WTC11 (cell line): Measurements from ENCODE around the gene PIP4K2C. TPM values are rescaled to one million over a fixed set of nuclear protein-coding genes. Genes with fewer than 3 reads are reported as not detected.

Experiments
- ATAC-seq: fragments of 200-7000 bp; cut with Tn5 transposase; 2 replicates; pipeline ENCODE4 v1.10.0; 2021; ENCODE audit warnings: mild to moderate bottlenecking, moderate library complexity
- CTCF ChIA-PET: fragments of 300-600 bp; sonication (Branson Sonifier 250); formaldehyde crosslinking; loops from one replicate; lab custom pipeline; 2021; ENCODE audit warnings: antibody characterized with exemption; lab: Charles Lee
- POLR2A ChIA-PET: fragments of 350-600 bp; sonication (Branson Sonifier 250); formaldehyde crosslinking; loops from one replicate; lab custom pipeline; 2021; ENCODE audit warnings: antibody characterized with exemption; lab: Charles Lee
- DNase-seq: peaks from one replicate; pipeline ENCODE4 v3.0.0; 2021; ENCODE audit warnings: low spot score
- H3K27ac Mint-ChIP-seq: 2 replicates; pipeline ENCODE4 v1.8.0; 2021; ENCODE audit warnings: mixed read lengths
- H3K27me3 Mint-ChIP-seq: 2 replicates; pipeline ENCODE4 v1.8.0; 2021; ENCODE audit warnings: low read depth, mild to moderate bottlenecking, moderate library complexity, mixed read lengths
- H3K36me3 Mint-ChIP-seq: 2 replicates; pipeline ENCODE4 v1.8.0; 2021; ENCODE audit warnings: mixed read lengths
- H3K4me1 Mint-ChIP-seq: 2 replicates; pipeline ENCODE4 v1.8.0; 2022; ENCODE audit warnings: mixed read lengths
- H3K4me3 Mint-ChIP-seq: 2 replicates; pipeline ENCODE4 v1.8.0; 2021; ENCODE audit warnings: mild to moderate bottlenecking, moderate library complexity, mixed read lengths
- H3K9me3 Mint-ChIP-seq: 2 replicates; pipeline ENCODE4 v1.8.0; 2021; ENCODE audit warnings: mixed read lengths
- JUN ChIP-seq: sonication (generic); formaldehyde crosslinking; IDR thresholded peaks from 2 replicates; pipeline ENCODE4 v1.8.0; 2023; ENCODE audit warnings: mild to moderate bottlenecking, missing genetic modification reagents
- NFATC4 ChIP-seq: fragments of 250-450 bp; sonication (Bioruptor Pico); IDR thresholded peaks from 2 replicates; pipeline ENCODE4 v1.9.0; 2021; ENCODE audit warnings: mild to moderate bottlenecking
- NFE2L1 ChIP-seq: sonication (generic); formaldehyde crosslinking; IDR thresholded peaks from 2 replicates; pipeline ENCODE4 v1.8.1; 2023; ENCODE audit warnings: missing genetic modification reagents
- NR1H2 ChIP-seq: sonication (generic); formaldehyde crosslinking; IDR thresholded peaks from 2 replicates; pipeline ENCODE4 v1.9.0; 2021; ENCODE audit warnings: mild to moderate bottlenecking, moderate library complexity, missing genetic modification reagents
- NR2C2 ChIP-seq: sonication (generic); formaldehyde crosslinking; IDR thresholded peaks from 2 replicates; pipeline ENCODE4 v1.8.0; 2022; ENCODE audit warnings: mild to moderate bottlenecking, missing genetic modification reagents
- RORB ChIP-seq: fragments of 250-450 bp; sonication (Bioruptor Pico); IDR thresholded peaks from 2 replicates; pipeline ENCODE4 v1.9.0; 2021; ENCODE audit warnings: mild to moderate bottlenecking
- SMAD3 ChIP-seq: sonication (generic); formaldehyde crosslinking; IDR thresholded peaks from 2 replicates; pipeline ENCODE4 v1.8.0; 2022; ENCODE audit warnings: missing genetic modification reagents, mild to moderate bottlenecking, borderline replicate concordance
- ZBTB21 ChIP-seq: sonication (generic); formaldehyde crosslinking; IDR thresholded peaks from 2 replicates; pipeline ENCODE4 v1.8.1; 2023; ENCODE audit warnings: mild to moderate bottlenecking, missing genetic modification reagents, borderline replicate concordance
- ZNF121 ChIP-seq: sonication (generic); formaldehyde crosslinking; IDR thresholded peaks from 2 replicates; pipeline ENCODE4 v1.8.0; 2023; ENCODE audit warnings: missing genetic modification reagents
- ZNF138 ChIP-seq: sonication (generic); formaldehyde crosslinking; conservative IDR thresholded peaks from 2 replicates; pipeline ENCODE4 v1.8.1; 2022; ENCODE audit warnings: mild to moderate bottlenecking, moderate library complexity, missing genetic modification reagents
- ZNF671 ChIP-seq: fragments of 250-450 bp; sonication (Bioruptor Pico); IDR thresholded peaks from 2 replicates; pipeline ENCODE4 v1.8.0; 2021; ENCODE audit warnings: mild to moderate bottlenecking
- total RNA-seq: library from RNA; stranded (reverse); gene quantifications from 3 replicates; pipeline ENCODE4 v1.2.3, GENCODE V29; 2021
- TF ChIP-seq, protein P1 (sequence below): sonication (generic); formaldehyde crosslinking; IDR thresholded peaks from 2 replicates; pipeline ENCODE4 v1.8.1; 2023; ENCODE audit warnings: mild to moderate bottlenecking, missing genetic modification reagents
- TF ChIP-seq, protein P2 (sequence below): sonication (generic); formaldehyde crosslinking; IDR thresholded peaks from 2 replicates; pipeline ENCODE4 v1.8.1; 2022; ENCODE audit warnings: low read depth, mild to moderate bottlenecking, moderate library complexity, missing genetic modification reagents, borderline replicate concordance
- TF ChIP-seq, protein P3 (sequence below): sonication (generic); formaldehyde crosslinking; IDR thresholded peaks from 2 replicates; pipeline ENCODE4 v1.8.1; 2023; ENCODE audit warnings: mild to moderate bottlenecking, moderate library complexity, missing genetic modification reagents
- TF ChIP-seq, protein P4 (sequence below): sonication (generic); formaldehyde crosslinking; IDR thresholded peaks from 2 replicates; pipeline ENCODE4 v1.8.1; 2023; ENCODE audit warnings: mild to moderate bottlenecking, missing genetic modification reagents, borderline replicate concordance
- TF ChIP-seq, protein P5 (sequence below): sonication (generic); formaldehyde crosslinking; IDR thresholded peaks from 2 replicates; pipeline ENCODE4 v1.8.1; 2023; ENCODE audit warnings: mild to moderate bottlenecking, missing genetic modification reagents, moderate library complexity
- TF ChIP-seq, protein P6 (sequence below): fragments of 200-600 bp; IDR thresholded peaks from 2 replicates; pipeline ENCODE4 v1.8.0; 2022; ENCODE audit warnings: antibody characterized with exemption

The PIP4K2C gene
- total RNA-seq, 1 experiment from 2014 or later: 25.4 TPM

DNA sequence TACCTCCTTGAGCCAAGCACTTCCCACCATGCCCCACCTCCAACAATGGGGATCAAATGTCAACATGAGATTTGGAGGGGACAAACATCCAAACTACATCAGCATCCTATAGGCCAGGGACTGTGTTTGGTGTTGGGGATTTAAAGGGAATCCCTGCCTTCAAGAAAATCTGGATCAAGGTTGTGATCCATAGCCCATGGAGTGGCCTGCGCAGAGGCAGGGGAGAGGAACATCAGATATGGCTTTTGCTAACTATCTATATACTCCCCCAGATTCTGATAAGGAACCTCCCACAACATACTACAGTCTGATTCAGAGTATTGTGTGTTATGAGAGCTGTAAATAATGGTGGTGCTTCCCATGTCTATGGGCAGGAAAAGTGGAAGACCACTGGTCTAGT lies 36.1 kb upstream of the PIP4K2C start:
- ATAC-seq: no peak
- Mint-ChIP-seq H3K36me3 (no peaks in the 10 kb centered on the region), H3K9me3 (no peaks in the 10 kb centered on the region), H3K27ac (no peak overlapping the region), H3K27me3 (no peaks in the 10 kb centered on the region), H3K4me3 (no peak overlapping the region), H3K4me1 (peaks cover 23% of the 10 kb centered on the region)
- POLR2A ChIA-PET: no interaction called here
- no peak for DNase-seq
- CTCF ChIA-PET: interaction anchor here (1.5 kb wide), 1 partner anchor 29 kb away, joined by 8 read pairs; no protein-coding TSS in a partner anchor
- TF ChIP-seq ZBTB21 (CRISPR knock-in tag): no peak
- TF ChIP-seq RORB (CRISPR knock-in tag): no peak
- no peak for TF ChIP-seq NR1H2 (CRISPR knock-in tag)
- TF ChIP-seq, protein P1, sequence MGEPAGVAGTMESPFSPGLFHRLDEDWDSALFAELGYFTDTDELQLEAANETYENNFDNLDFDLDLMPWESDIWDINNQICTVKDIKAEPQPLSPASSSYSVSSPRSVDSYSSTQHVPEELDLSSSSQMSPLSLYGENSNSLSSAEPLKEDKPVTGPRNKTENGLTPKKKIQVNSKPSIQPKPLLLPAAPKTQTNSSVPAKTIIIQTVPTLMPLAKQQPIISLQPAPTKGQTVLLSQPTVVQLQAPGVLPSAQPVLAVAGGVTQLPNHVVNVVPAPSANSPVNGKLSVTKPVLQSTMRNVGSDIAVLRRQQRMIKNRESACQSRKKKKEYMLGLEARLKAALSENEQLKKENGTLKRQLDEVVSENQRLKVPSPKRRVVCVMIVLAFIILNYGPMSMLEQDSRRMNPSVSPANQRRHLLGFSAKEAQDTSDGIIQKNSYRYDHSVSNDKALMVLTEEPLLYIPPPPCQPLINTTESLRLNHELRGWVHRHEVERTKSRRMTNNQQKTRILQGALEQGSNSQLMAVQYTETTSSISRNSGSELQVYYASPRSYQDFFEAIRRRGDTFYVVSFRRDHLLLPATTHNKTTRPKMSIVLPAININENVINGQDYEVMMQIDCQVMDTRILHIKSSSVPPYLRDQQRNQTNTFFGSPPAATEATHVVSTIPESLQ (CRISPR knock-in tag): no peak
- TF ChIP-seq, protein P2, sequence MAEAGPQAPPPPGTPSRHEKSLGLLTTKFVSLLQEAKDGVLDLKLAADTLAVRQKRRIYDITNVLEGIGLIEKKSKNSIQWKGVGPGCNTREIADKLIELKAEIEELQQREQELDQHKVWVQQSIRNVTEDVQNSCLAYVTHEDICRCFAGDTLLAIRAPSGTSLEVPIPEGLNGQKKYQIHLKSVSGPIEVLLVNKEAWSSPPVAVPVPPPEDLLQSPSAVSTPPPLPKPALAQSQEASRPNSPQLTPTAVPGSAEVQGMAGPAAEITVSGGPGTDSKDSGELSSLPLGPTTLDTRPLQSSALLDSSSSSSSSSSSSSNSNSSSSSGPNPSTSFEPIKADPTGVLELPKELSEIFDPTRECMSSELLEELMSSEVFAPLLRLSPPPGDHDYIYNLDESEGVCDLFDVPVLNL (CRISPR knock-in tag): no peak

DNA sequence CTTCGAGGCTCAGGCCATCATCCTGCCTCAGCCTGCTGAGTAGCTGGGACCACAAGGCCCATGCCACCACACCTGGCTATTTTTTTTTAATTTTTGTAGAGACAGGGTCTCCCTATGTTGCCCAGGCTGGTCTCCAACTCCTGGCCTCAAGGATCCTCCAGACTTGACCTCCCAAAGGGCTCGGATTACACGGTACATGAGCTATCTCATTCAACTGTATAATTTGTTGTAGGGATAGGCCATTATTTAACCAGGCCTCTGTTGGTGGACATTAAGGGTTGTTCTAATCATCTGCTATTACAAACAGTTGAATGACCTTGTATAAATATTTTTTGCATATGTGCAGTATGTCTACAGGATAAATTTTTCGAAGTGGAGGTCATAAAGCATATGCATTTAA lies 32.1 kb upstream of the PIP4K2C start:
- TF ChIP-seq, protein P3, sequence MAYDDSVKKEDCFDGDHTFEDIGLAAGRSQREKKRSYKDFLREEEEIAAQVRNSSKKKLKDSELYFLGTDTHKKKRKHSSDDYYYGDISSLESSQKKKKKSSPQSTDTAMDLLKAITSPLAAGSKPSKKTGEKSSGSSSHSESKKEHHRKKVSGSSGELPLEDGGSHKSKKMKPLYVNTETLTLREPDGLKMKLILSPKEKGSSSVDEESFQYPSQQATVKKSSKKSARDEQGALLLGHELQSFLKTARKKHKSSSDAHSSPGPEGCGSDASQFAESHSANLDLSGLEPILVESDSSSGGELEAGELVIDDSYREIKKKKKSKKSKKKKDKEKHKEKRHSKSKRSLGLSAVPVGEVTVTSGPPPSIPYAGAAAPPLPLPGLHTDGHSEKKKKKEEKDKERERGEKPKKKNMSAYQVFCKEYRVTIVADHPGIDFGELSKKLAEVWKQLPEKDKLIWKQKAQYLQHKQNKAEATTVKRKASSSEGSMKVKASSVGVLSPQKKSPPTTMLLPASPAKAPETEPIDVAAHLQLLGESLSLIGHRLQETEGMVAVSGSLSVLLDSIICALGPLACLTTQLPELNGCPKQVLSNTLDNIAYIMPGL (CRISPR knock-in tag): no peak
- TF ChIP-seq, protein P4, sequence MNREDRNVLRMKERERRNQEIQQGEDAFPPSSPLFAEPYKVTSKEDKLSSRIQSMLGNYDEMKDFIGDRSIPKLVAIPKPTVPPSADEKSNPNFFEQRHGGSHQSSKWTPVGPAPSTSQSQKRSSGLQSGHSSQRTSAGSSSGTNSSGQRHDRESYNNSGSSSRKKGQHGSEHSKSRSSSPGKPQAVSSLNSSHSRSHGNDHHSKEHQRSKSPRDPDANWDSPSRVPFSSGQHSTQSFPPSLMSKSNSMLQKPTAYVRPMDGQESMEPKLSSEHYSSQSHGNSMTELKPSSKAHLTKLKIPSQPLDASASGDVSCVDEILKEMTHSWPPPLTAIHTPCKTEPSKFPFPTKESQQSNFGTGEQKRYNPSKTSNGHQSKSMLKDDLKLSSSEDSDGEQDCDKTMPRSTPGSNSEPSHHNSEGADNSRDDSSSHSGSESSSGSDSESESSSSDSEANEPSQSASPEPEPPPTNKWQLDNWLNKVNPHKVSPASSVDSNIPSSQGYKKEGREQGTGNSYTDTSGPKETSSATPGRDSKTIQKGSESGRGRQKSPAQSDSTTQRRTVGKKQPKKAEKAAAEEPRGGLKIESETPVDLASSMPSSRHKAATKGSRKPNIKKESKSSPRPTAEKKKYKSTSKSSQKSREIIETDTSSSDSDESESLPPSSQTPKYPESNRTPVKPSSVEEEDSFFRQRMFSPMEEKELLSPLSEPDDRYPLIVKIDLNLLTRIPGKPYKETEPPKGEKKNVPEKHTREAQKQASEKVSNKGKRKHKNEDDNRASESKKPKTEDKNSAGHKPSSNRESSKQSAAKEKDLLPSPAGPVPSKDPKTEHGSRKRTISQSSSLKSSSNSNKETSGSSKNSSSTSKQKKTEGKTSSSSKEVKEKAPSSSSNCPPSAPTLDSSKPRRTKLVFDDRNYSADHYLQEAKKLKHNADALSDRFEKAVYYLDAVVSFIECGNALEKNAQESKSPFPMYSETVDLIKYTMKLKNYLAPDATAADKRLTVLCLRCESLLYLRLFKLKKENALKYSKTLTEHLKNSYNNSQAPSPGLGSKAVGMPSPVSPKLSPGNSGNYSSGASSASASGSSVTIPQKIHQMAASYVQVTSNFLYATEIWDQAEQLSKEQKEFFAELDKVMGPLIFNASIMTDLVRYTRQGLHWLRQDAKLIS (CRISPR knock-in tag): no peak
- TF ChIP-seq JUN (no peak), NR2C2 (CRISPR knock-in tag) (no peak), NFE2L1 (CRISPR knock-in tag) (no peak), ZNF138 (no peak), ZNF671 (CRISPR knock-in tag) (no peak), NFATC4 (CRISPR knock-in tag) (no peak), SMAD3 (CRISPR knock-in tag) (no peak), ZNF121 (CRISPR knock-in tag) (no peak)
- TF ChIP-seq, protein P5, sequence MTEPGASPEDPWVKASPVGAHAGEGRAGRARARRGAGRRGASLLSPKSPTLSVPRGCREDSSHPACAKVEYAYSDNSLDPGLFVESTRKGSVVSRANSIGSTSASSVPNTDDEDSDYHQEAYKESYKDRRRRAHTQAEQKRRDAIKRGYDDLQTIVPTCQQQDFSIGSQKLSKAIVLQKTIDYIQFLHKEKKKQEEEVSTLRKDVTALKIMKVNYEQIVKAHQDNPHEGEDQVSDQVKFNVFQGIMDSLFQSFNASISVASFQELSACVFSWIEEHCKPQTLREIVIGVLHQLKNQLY (CRISPR knock-in tag): no peak
- TF ChIP-seq, protein P2 (CRISPR knock-in tag): no peak
- TF ChIP-seq, protein P6, sequence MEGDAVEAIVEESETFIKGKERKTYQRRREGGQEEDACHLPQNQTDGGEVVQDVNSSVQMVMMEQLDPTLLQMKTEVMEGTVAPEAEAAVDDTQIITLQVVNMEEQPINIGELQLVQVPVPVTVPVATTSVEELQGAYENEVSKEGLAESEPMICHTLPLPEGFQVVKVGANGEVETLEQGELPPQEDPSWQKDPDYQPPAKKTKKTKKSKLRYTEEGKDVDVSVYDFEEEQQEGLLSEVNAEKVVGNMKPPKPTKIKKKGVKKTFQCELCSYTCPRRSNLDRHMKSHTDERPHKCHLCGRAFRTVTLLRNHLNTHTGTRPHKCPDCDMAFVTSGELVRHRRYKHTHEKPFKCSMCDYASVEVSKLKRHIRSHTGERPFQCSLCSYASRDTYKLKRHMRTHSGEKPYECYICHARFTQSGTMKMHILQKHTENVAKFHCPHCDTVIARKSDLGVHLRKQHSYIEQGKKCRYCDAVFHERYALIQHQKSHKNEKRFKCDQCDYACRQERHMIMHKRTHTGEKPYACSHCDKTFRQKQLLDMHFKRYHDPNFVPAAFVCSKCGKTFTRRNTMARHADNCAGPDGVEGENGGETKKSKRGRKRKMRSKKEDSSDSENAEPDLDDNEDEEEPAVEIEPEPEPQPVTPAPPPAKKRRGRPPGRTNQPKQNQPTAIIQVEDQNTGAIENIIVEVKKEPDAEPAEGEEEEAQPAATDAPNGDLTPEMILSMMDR: no peak
- CTCF ChIA-PET: no interaction called here
- DNase-seq: no peak
- Mint-ChIP-seq H3K9me3 (no peaks in the 10 kb centered on the region), H3K4me1 (0 out of 2 replicates have a peak, but pooled peaks cover 3% of the 10 kb centered on the region), H3K27ac (no peak overlapping the region), H3K36me3 (peaks cover under 1% of the 10 kb centered on the region; the same call in 1 of the 2 replicates), H3K4me3 (no peak overlapping the region), H3K27me3 (no peaks in the 10 kb centered on the region)
- no peak for ATAC-seq
- POLR2A ChIA-PET: no interaction called here
